NCI-H2196 (cell line): ENCODE measurements around the gene UNC93B1.
"Not testable (repeated sequence)": the region's sequence is repeated elsewhere in the genome, so short reads cannot be mapped to it uniquely, and the experiment has no call there.

Source experiments
- DNase-seq: peaks from one replicate; lab custom pipeline; 2025; ENCODE audit not compliant: unreplicated experiment; lab: John Stamatoyannopoulos, UW

Gene UNC93B1

DNA sequence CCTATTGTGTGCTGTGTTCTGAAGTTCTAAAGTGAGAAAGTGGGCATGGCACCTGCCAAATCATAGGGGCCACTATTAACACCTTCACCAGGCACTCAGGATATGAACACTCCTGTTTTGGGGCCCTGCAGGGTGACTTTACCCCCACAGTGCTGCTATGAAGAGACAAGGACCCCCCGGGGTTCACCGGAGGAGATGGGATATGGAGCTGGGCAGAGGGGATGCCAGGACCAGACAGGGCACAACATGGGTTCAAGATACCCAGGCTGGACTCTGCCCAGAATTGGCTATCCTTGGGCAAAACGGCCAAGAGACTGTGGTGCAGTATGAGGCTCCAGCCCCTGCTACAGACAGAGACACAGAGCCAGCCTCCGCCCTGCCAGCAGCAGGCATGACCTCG lies 9.5 kb downstream of the UNC93B1 start:
- not testable (repeated sequence) for DNase-seq

DNA sequence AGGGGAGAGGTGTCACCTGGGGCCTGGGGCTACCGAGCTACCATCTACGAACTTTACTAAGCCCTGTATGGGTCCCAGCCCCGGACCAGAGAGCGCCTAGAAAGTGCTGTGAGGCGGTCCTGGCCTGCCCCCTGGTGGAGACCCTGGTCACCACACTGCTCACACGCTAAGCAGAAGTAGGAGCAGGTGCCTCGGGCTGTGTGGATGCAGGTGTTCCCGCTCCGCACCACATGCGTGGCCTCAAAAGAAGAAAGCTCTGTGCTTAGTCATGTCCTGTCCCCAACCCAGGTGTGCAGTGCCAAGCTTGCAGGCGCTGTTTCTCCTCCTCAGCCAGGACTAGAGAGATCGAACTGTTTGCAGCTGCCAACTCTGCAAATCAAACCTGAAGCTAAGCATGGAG lies 10.1 kb downstream of the UNC93B1 start:
- peak; percentile 68 for DNase-seq

GRCh38 chr11:67991347-67992121 lies 12.4 kb downstream of the UNC93B1 start:
- not testable (repeated sequence) for DNase-seq

GRCh38 chr11:67990546-67991346 lies 13.2 kb downstream of the UNC93B1 start:
- DNase-seq, result not testable (repeated sequence)

DNA sequence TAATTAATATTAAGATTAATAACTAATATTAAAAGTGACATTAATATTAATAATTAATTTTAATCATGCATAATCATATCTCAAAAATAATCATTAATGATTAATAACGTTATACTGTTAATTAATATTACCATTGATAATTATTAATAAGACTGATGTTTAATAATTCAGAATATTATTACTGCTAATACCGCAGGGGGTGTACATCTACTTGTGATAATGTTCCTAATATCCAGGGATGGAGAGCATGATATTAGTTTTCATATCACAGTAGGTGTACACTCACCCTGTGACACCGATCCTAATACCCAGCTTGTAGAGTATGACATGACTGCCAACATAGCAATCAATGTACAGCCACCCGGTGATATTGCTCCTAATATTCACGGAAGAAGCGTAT lies 18.6 kb downstream of the UNC93B1 start:
- not testable (repeated sequence) for DNase-seq

DNA sequence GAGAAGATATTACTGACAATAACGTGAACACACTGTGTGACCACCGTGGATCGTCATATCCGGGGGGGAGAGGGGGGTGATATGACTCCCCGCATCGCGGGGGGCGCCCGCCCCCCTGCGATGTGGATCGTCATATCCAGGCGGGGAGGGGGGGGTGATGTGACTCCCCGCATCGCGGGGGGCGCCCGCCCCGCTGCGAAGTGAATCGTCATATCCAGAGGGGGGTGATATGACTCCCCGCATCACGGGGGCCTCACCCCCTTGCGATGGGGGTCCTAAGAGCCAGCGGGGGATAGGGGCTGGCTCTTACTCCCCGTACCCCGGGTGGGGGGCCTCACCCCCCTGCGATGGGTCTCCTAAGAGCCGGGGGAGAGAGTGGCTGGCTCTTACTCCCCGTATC lies 19.9 kb downstream of the UNC93B1 start:
- no peak for DNase-seq

GRCh38 chr11:67982255-67982857 lies 21.5 kb downstream of the UNC93B1 start:
- not testable (repeated sequence) for DNase-seq

DNA sequence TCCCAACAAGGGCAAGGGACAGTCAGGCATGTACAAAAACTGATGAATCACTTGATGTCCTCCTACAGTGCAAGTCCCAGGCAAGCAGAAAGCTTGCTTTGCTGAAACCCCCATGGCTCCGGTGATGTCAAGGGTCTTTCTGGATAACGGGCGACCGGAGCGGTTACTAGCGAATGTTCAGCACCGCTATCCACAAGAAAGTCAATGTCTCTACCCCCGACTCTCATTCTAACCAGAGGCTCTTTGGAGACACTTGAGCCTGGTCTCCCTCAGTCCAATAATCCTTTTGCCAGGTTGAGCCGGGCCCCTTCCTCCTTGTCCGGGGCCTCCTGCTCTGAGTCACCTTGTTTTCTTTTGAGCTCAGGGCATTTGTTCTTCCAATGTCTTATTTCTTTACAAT lies 22.7 kb downstream of the UNC93B1 start:
- DNase-seq, result not testable (repeated sequence)

- peak; percentile 15 for DNase-seq
These were observed 25.0 kb downstream of the UNC93B1 start for GRCh38 chr11:67978766-67979418.

GRCh38 chr11:67974746-67975145 lies 29.2 kb downstream of the UNC93B1 start:
- DNase-seq, result not testable (repeated sequence)

- DNase-seq, result not testable (repeated sequence)
These were observed 38.0 kb downstream of the UNC93B1 start for GRCh38 chr11:67965830-67966348.

DNA sequence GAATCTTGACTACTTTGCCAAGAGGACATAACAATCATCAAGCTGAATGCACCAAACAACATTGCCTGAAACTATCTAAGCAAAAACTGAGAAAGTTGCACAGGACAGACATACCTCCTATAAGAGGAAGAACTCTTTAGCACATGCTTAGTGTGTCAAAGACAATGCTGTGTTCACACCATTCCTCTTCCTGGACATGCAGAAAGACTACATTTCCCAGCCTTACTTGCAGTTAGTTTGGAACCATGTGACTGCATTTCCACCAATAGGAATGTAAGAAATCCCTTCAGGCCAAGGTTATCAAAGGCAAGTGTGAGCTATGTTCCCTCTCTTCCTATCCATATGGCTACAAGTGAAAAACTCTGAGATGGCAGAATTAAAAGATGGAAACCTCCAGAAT lies 39.2 kb downstream of the UNC93B1 start:
- not testable (repeated sequence) for DNase-seq

GRCh38 chr11:67963879-67964278 lies 40.0 kb downstream of the UNC93B1 start:
- DNase-seq, result not testable (repeated sequence)

DNA sequence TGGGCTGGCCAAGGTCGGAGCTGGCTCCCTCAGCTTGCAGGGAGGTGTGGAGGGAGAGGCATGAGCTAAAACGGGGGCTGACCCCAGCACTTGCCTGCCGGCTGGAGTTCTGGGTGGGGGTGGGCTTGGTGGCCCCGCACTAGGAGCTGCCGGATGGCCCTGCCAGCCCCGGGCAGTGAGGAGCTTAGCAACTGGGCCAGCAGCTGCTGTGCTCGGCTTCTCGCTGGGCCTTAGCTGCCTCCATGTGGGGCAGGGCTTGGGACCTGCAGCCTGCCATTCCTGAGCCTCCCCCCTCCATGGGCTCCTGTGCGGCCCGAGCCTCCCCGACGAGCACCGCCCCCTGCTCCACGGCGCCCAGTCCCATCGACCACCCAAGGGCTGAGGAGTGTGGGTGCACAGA lies 40.7 kb downstream of the UNC93B1 start:
- DNase-seq, result not testable (repeated sequence)

DNA sequence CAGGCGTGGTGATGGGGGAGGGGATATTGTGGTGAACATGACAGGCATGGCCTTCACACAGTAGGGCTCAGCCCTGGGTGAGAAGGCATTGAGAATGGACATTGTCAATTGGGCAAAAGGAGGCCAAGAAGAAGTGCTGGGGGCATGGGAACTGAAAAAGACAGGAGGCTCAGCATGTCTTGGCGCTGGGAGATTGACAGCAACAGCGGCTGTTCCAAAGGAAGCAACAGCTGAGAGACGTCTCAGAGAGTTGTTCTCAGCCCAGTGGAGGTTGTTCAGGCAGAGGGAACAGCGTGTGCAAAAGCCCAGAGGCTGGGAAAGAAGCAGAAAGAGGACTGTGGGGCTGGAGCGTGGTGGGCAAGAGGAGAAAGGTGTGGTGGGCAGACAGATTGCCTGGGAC lies 47.7 kb downstream of the UNC93B1 start:
- not testable (repeated sequence) for DNase-seq

DNA sequence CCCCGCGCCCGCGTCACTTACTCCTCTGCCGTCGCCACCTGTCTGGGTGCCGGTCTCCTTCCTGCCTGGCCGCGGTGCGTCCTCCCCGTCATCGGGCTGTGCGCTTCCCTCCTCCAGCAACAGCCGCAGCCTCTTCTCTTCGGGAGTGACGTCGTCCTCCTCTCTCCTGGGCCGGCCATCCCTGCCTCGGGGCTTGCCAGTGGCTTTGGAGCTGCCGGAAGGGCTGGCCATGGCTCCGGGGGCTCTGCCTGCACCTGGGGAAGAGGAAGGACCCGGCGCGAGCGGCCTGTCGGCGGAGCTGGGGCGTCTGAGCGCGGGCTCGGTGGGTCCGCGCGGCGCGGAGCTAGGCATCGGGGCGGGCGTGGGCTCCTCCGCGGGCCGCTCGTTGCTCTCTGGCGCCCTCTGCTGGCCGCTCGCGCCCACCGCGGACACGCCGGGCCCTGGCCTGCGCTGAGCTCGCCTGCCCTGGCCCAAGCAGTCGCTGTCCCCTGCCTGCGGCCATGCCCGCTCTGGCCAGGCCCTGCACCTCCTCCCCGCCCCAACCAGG lies 48.4 kb downstream of the UNC93B1 start:
- peak; percentile 76 for DNase-seq

GRCh38 chr11:67954971-67955370 lies 48.9 kb downstream of the UNC93B1 start:
- DNase-seq, result not testable (repeated sequence)

GRCh38 chr11:67954251-67954650 lies 49.6 kb downstream of the UNC93B1 start:
- DNase-seq, result not testable (repeated sequence)

- not testable (repeated sequence) for DNase-seq
These were observed 53.2 kb downstream of the UNC93B1 start for GRCh38 chr11:67950705-67951104.

- not testable (repeated sequence) for DNase-seq
These were observed 56.1 kb downstream of the UNC93B1 start for GRCh38 chr11:67947785-67948184.

GRCh38 chr11:67946403-67946802 lies 57.5 kb downstream of the UNC93B1 start:
- DNase-seq, result not testable (repeated sequence)
